GM18499 (cell line): Measurements from ENCODE around the gene INVS.
"Not testable (repeated sequence)": the region's sequence is repeated elsewhere in the genome, so short reads cannot be mapped to it uniquely, and the experiment has no call there.

Source experiments
- ATAC-seq: cut with Tn5 transposase; IDR thresholded peaks from one replicate; pipeline ENCODE4 v1.9.1; 2021; ENCODE audit warnings: moderate number of reproducible peaks; ENCODE audit not compliant: insufficient read depth, unreplicated experiment

Gene INVS

GRCh38 chr9:100191264-100191663, 92.2 kb downstream of the INVS start:
- ATAC-seq: no peak

- ATAC-seq: no peak
Measured at GRCh38 chr9:100193078-100193477, 94.0 kb downstream of the INVS start.

GRCh38 chr9:100196215-100196614, 97.2 kb downstream of the INVS start:
- ATAC-seq: no peak

GRCh38 chr9:100196828-100197227, 97.8 kb downstream of the INVS start:
- ATAC-seq: no peak

- no peak for ATAC-seq
Measured at GRCh38 chr9:100197553-100197952, 98.5 kb downstream of the INVS start.

- no peak for ATAC-seq
Measured at GRCh38 chr9:100202806-100203205, 103.8 kb downstream of the INVS start.

GRCh38 chr9:100204796-100205195, 105.8 kb downstream of the INVS start:
- ATAC-seq: no peak

- no peak for ATAC-seq
Measured at GRCh38 chr9:100206899-100207298, 107.9 kb downstream of the INVS start.

- no peak for ATAC-seq
Measured at GRCh38 chr9:100208673-100209072, 109.6 kb downstream of the INVS start.

- no peak for ATAC-seq
Measured at GRCh38 chr9:100211476-100211875, 112.4 kb downstream of the INVS start.

- no peak for ATAC-seq
Measured at GRCh38 chr9:100213730-100214477, 114.9 kb downstream of the INVS start.

GRCh38 chr9:100216178-100216787, 117.2 kb downstream of the INVS start:
- ATAC-seq: no peak

GRCh38 chr9:100217536-100217935, 118.5 kb downstream of the INVS start:
- ATAC-seq: no peak

GRCh38 chr9:100219347-100219746, 120.3 kb downstream of the INVS start:
- peak; percentile 46 for ATAC-seq

GRCh38 chr9:100220936-100221335, 121.9 kb downstream of the INVS start:
- ATAC-seq: no peak

- ATAC-seq: no peak
Measured at GRCh38 chr9:100221538-100221937, 122.5 kb downstream of the INVS start.

- ATAC-seq: no peak
Measured at GRCh38 chr9:100222674-100223073, 123.6 kb downstream of the INVS start.

- ATAC-seq: no peak
Measured at GRCh38 chr9:100227636-100228035, 128.6 kb downstream of the INVS start.

- ATAC-seq: no peak
Measured at GRCh38 chr9:100228352-100228869, 129.4 kb downstream of the INVS start.

- ATAC-seq: no peak
Measured at GRCh38 chr9:100229136-100229535, 130.1 kb downstream of the INVS start.

- ATAC-seq: no peak
Measured at GRCh38 chr9:100229561-100229960, 130.5 kb downstream of the INVS start.

- ATAC-seq: not testable (repeated sequence)
Measured at GRCh38 chr9:100236986-100237385, 137.9 kb downstream of the INVS start.
